GM12878 (cell line): ENCODE data around the gene SUB1. TPM values are rescaled to one million over a fixed set of nuclear protein-coding genes. Genes with fewer than 3 reads are reported as not detected.

Experiments used
- ATAC-seq: fragments of 200-7000 bp; cut with Tn5 transposase; 3 replicates; pipeline ENCODE4 v1.9.1; 2020; ENCODE audit warnings: mild to moderate bottlenecking, moderate library complexity
- BruUV-seq: library from RNA; stranded (reverse); fragments of 400-500 nt; replicated peaks from 2 replicates; lab custom pipeline; 2021; lab: Mats Ljungman, UMichigan
- CTCF ChIA-PET: fragments of 300-600 bp; sonication (Branson Sonifier 250); formaldehyde crosslinking; extraction: SDS; loops from one replicate; lab custom pipeline; 2021; ENCODE audit warnings: inconsistent platforms; lab: Yijun Ruan, JAX
- POLR2A ChIA-PET: fragments of 350-600 bp; formaldehyde crosslinking; extraction: SDS; loops from one replicate; lab custom pipeline; 2021; ENCODE audit warnings: inconsistent platforms; lab: Charles Lee
- RAD21 ChIA-PET: fragments of 300-600 bp; sonication (Branson Sonifier 250); formaldehyde crosslinking; loops from one replicate; lab custom pipeline; 2023; ENCODE audit warnings: antibody characterized with exemption; ENCODE audit not compliant: unreplicated experiment; lab: Charles Lee
- SMC1A ChIA-PET: fragments of 300-600 bp; sonication (Branson Sonifier 250); formaldehyde crosslinking; loops from one replicate; lab custom pipeline; 2023; ENCODE audit not compliant: unreplicated experiment, uncharacterized antibody; lab: Charles Lee
- DNase-seq: peaks from one replicate; pipeline ENCODE4 v3.0.0-alpha.2; 2011; ENCODE audit warnings: low read depth, low spot score
- FAIRE-seq: peaks from 3 replicates; lab custom pipeline; 2011; peaks lifted over from hg19 to GRCh38; lab: Jason Lieb, UNC
- H2AFZ ChIP-seq: 2 replicates; pipeline ENCODE4 v1.6.0; 2011; ENCODE audit warnings: low read depth, low read length, control low read depth; ENCODE audit not compliant: control insufficient read depth
- H3K27ac ChIP-seq: 2 replicates; pipeline ENCODE4 v1.5.1; 2011; ENCODE audit warnings: control low read depth; ENCODE audit not compliant: control insufficient read depth, insufficient read depth
- H3K27me3 ChIP-seq, 2 experiments: replicated peaks in 1 of 2; 2 replicates each; pipeline versions ENCODE4 v1.6.0 to v1.6.1; 2011; ENCODE audit warnings: low read length in 1 of 2; ENCODE audit not compliant: control insufficient read depth in 2 of 2, insufficient read depth in 2 of 2
- H3K36me3 ChIP-seq, 2 experiments: 2 replicates each; pipeline ENCODE4 v1.5.1; 2011; ENCODE audit warnings: low read length in 1 of 2; ENCODE audit not compliant: control insufficient read depth in 2 of 2, insufficient read depth in 2 of 2
- H3K4me1 ChIP-seq: 2 replicates; pipeline ENCODE4 v1.6.1; 2011; ENCODE audit warnings: mild to moderate bottlenecking, low read length, moderate library complexity, mixed read lengths; ENCODE audit not compliant: control insufficient read depth, insufficient read depth
- H3K4me2 ChIP-seq: 2 replicates; pipeline ENCODE4 v1.6.0; 2011; ENCODE audit warnings: control low read depth; ENCODE audit not compliant: control insufficient read depth, insufficient read depth
- H3K4me3 ChIP-seq: fragments of 200-600 bp; sonication (generic); 2 replicates; pipeline ENCODE4 v1.5.1; 2016
- H3K79me2 ChIP-seq: 2 replicates; pipeline ENCODE4 v1.6.0; 2011; ENCODE audit warnings: low read length; ENCODE audit not compliant: control insufficient read depth, insufficient read depth
- H3K9ac ChIP-seq: 2 replicates; pipeline ENCODE4 v1.8.0; 2011; ENCODE audit warnings: low read length, control low read depth, mixed read lengths; ENCODE audit not compliant: control insufficient read depth, insufficient read depth
- H3K9me3 ChIP-seq: replicated peaks from 3 replicates; pipeline ENCODE4 v1.5.1; 2011; ENCODE audit warnings: mild to moderate bottlenecking, low read length; ENCODE audit not compliant: control insufficient read depth, insufficient read depth
- H4K20me1 ChIP-seq: 2 replicates; pipeline ENCODE4 v1.6.0; 2011; ENCODE audit not compliant: control insufficient read depth, insufficient read depth
- CEBPB ChIP-seq, 2 experiments: fragments of 150-350 bp in 1 of 2; IDR thresholded peaks; 2 replicates each; pipeline ENCODE4 v1.6.1; 2012 to 2014; ENCODE audit warnings: low read depth in 2 of 2, low read length in 2 of 2, borderline replicate concordance in 1 of 2, inconsistent platforms in 1 of 2
- SRF ChIP-seq, 2 experiments: IDR thresholded peaks; 2 replicates each; pipeline ENCODE4 v1.6.1; 2011; ENCODE audit warnings: low read depth in 2 of 2, low read length in 2 of 2, mild to moderate bottlenecking in 1 of 2, moderate library complexity in 1 of 2
- ZNF384 ChIP-seq: IDR thresholded peaks from 2 replicates; pipeline ENCODE4 v1.6.1; 2012; ENCODE audit warnings: low read depth, mild to moderate bottlenecking, low read length, improper control_type of control experiment, borderline replicate concordance
- WGBS: methylation state at CpG from one replicate; pipeline ENCODE4 v1.1.6; 2016; ENCODE audit warnings: low lambda C conversion rate; ENCODE audit not compliant: insufficient replicate concordance, insufficient coverage; ENCODE audit errors: missing lambda C conversion rate; 5-methylcytosine and 5-hydroxymethylcytosine counted together
- in situ Hi-C: fragments of 300-500 bp; cut with MboI; formaldehyde crosslinking; loops from 9 replicates; pipeline ENCODE4 v1.14.3; 2018; ENCODE audit warnings: mixed read lengths
- intact Hi-C: fragments of 100-400 bp; cut with micrococcal nuclease; formaldehyde crosslinking; loops from one replicate; pipeline ENCODE4 v1.14.2; 2022; ENCODE audit not compliant: unreplicated experiment
- polyA plus RNA-seq, 11 experiments: library from polyadenylated mRNA; depleted of rRNA in 4 of 11; unstranded in 6 of 11; stranded (reverse) in 5 of 11; fragments of >200 nt; fragmentation: Nextera tagmentation in 4 of 11; fragmentation: Illumina TruSeq in 1 of 11; extraction: Ambion mirVana in 4 of 11; extraction: Trizol in 1 of 11; gene quantifications; 1 replicate in 1 of 11; 2 replicates in 10 of 11; pipeline versions ENCODE4 v1.2.1 to v1.2.3, GENCODE V29; 2011 to 2016; ENCODE audit warnings: inconsistent platforms in 2 of 11, missing spikeins in 2 of 11, low read depth in 1 of 11
- total RNA-seq, 4 experiments: library from RNA; depleted of rRNA in 3 of 4; stranded (reverse); fragments of >200 nt in 3 of 4; fragmentation: Illumina TruSeq in 1 of 4; extraction: Trizol in 1 of 4; gene quantifications; 2 replicates each; pipeline versions ENCODE4 v1.2.1 to v1.2.3, GENCODE V29; 2013 to 2021
- TF ChIP-seq, protein P1 (sequence below): IDR thresholded peaks from 2 replicates; pipeline ENCODE4 v1.6.1; 2012; ENCODE audit warnings: low read depth, low read length, improper control_type of control experiment
- TF ChIP-seq, protein P2 (sequence below): IDR thresholded peaks from 2 replicates; pipeline ENCODE4 v1.6.1; 2012; ENCODE audit warnings: low read length, inconsistent platforms

The SUB1 gene
- total and polyA plus RNA-seq, 10 of the 15 experiments (the other 5 are each of a cell fraction or from before 2014, with no cell fraction given): 468 to 2,785 (median 1,145) TPM

DNA sequence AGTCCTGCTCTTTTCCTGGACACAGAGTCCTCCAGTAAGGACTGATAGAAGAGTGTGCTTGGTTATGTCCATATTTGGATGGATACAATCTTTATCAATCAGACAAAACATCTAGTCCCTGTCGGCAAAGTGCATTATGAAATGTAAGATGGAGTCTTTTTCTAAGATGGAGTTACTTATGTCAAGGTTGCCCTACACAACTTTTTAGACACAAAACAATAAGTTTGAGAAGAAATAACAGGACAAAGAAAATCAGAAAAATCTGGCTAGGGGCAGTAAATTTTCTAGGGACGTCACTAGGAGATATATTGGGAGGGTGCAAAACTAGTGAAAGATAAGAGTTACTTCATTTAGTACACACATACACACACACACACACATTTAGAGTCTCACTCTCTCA, 23.3 kb upstream of the SUB1 start:
- intact Hi-C loops: no loop called here
- H3K27ac ChIP-seq: no peak overlapping the region
- WGBS: 95% methylated on average over 2 of the region's 2 CpGs
- no peaks in the 10 kb centered on the region; the same call in 2 of the 3 replicates for H3K9me3 ChIP-seq
- SMC1A ChIA-PET: no interaction called here
- no peak for TF ChIP-seq SRF (IDR thresholded peaks at IDR 0.05; ENCODE audit: low read depth in 2 of 2, low read length in 2 of 2)
- TF ChIP-seq, protein P1, sequence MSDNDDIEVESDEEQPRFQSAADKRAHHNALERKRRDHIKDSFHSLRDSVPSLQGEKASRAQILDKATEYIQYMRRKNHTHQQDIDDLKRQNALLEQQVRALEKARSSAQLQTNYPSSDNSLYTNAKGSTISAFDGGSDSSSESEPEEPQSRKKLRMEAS: no peak
- TF ChIP-seq ZNF384: no peak
- TF ChIP-seq, protein P2, sequence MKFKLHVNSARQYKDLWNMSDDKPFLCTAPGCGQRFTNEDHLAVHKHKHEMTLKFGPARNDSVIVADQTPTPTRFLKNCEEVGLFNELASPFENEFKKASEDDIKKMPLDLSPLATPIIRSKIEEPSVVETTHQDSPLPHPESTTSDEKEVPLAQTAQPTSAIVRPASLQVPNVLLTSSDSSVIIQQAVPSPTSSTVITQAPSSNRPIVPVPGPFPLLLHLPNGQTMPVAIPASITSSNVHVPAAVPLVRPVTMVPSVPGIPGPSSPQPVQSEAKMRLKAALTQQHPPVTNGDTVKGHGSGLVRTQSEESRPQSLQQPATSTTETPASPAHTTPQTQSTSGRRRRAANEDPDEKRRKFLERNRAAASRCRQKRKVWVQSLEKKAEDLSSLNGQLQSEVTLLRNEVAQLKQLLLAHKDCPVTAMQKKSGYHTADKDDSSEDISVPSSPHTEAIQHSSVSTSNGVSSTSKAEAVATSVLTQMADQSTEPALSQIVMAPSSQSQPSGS: no peak
- no peak for TF ChIP-seq CEBPB (IDR thresholded peaks at IDR 0.05; ENCODE audit: borderline replicate concordance in 1 of 2, low read depth in 2 of 2, low read length in 2 of 2)
- BruUV-seq: no TSS peak
- FAIRE-seq (peak; percentile 54), ATAC-seq (no peak), DNase-seq (no peak)
- H3K4me3 ChIP-seq: no peak overlapping the region
- CTCF ChIA-PET: interaction anchor here (0.5 to 2.1 kb wide), 2 partner anchors 10 to 814 kb away, joined by 3 to 9 read pairs; no protein-coding TSS in a partner anchor
- no peak overlapping the region for H3K9ac ChIP-seq
- no peak overlapping the region for H2AFZ ChIP-seq
- no peak overlapping the region for H3K4me2 ChIP-seq
- no peaks in the 10 kb centered on the region for H3K79me2 ChIP-seq
- H3K36me3 ChIP-seq: no peaks in the 10 kb centered on the region
- no peaks in the 10 kb centered on the region for H3K27me3 ChIP-seq
- no peaks in the 10 kb centered on the region for H3K4me1 ChIP-seq
- POLR2A ChIA-PET: no interaction called here
- RAD21 ChIA-PET: interaction anchor here (0.9 kb wide), 1 partner anchor 28 kb away, joined by 3 read pairs; no protein-coding TSS in a partner anchor
- no peaks in the 10 kb centered on the region for H4K20me1 ChIP-seq
- in situ Hi-C loops: no loop called here
